ENCODE measurements around the gene F9. TPM values are rescaled to one million over a fixed set of nuclear protein-coding genes. Genes with fewer than 3 reads are reported as not detected.

F9 gene
- total RNA-seq (not detected), polyA plus RNA-seq (not detected), total RNA-seq (not detected)

DNA sequence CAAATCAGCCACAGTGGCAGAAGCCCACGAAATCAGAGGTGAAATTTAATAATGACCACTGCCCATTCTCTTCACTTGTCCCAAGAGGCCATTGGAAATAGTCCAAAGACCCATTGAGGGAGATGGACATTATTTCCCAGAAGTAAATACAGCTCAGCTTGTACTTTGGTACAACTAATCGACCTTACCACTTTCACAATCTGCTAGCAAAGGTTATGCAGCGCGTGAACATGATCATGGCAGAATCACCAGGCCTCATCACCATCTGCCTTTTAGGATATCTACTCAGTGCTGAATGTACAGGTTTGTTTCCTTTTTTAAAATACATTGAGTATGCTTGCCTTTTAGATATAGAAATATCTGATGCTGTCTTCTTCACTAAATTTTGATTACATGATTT is at the start of gene F9:
F9 (plus strand) TSS at position 190 of the 400 bp plus-strand sequence; CDS start at position 216, 26 bp downstream.
- POLR2A ChIA-PET, result no interaction called here
- H3K27me3 Mint-ChIP-seq, result no peaks in the 10 kb centered on the region
- ATAC-seq, result no peak
- intact Hi-C loops (cut with micrococcal nuclease), result no loop called here
- no peak within 1 kb of the TSS for H3K4me3 Mint-ChIP-seq
- Histone ChIP-seq H3K4me1 (ENCODE audit: control insufficient read depth in 2 of 2, insufficient read depth in 2 of 2, low read length in 2 of 2) (no peaks in the 10 kb centered on the region), H3K27ac (ENCODE audit: low read depth, low read length) (no peak within 1 kb of the TSS), H3K9me3 (ENCODE audit: control insufficient read depth in 2 of 3, low read length in 3 of 3) (no peaks in the 10 kb centered on the region), H3K27me3 (ENCODE audit: control insufficient read depth in 2 of 2, insufficient read depth in 2 of 2, low read length in 2 of 2) (no peaks in the 10 kb centered on the region), H3K36me3 (ENCODE audit: control insufficient read depth in 2 of 3, insufficient read depth in 3 of 3, low read length in 3 of 3) (no peaks in the 10 kb centered on the region), H3K4me3 (ENCODE audit: low read length) (no peak within 1 kb of the TSS)
- H3K36me3 Mint-ChIP-seq, result no peaks in the 10 kb centered on the region
- H3K9me3 Mint-ChIP-seq, result no peaks in the 10 kb centered on the region
- CTCF ChIA-PET, result no interaction called here
- H3K4me1 Mint-ChIP-seq, result no peaks in the 10 kb centered on the region
- no peak within 1 kb of the TSS for H3K27ac Mint-ChIP-seq
- DNase-seq, result no peak

DNA sequence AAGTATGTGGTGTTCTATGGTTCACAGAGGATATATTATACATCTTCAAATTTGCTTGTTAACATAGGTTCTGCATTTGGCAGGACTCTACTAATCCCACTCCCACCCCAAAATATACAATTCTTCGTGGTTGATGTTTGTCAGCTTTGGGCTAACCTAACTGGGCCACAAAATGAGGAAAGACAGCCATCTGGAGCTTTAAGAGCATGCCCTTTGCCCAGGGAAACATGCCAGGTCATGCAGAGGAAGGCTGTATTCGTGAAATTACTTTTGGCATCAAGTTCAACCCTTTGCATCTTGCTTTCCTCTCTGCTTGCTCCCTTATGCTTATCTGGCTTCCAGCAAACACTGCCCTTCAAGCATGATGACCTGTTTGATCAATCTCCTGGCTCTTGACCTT is 46.8 kb upstream of the F9 start:
- POLR2A ChIA-PET, result no interaction called here
- intact Hi-C loops (cut with micrococcal nuclease), result no loop called here
- CTCF ChIA-PET, result no interaction called here
- H3K4me1 Mint-ChIP-seq, result no peaks in the 10 kb centered on the region
- no peak overlapping the region for H3K27ac ChIP-seq (ENCODE audit: low read depth, low read length)
- no peak overlapping the region for H3K4me3 ChIP-seq (ENCODE audit: low read length)
- DNase-seq (no peak), ATAC-seq (no peak)
- H3K4me1 ChIP-seq (ENCODE audit: control insufficient read depth in 2 of 2, insufficient read depth in 2 of 2, low read length in 2 of 2), result no peaks in the 10 kb centered on the region
- no peaks in the 10 kb centered on the region for H3K9me3 ChIP-seq (ENCODE audit: control insufficient read depth in 2 of 3, low read length in 3 of 3)
- H3K9me3 Mint-ChIP-seq, result peaks cover 0 to 6% (median 0%) of the 10 kb centered on the region in 11 donors
- no peaks in the 10 kb centered on the region for H3K27me3 Mint-ChIP-seq
- no peaks in the 10 kb centered on the region for H3K36me3 Mint-ChIP-seq
- H3K36me3 ChIP-seq (ENCODE audit: control insufficient read depth in 2 of 3, insufficient read depth in 3 of 3, low read length in 3 of 3), result no peaks in the 10 kb centered on the region
- H3K27me3 ChIP-seq (ENCODE audit: control insufficient read depth in 2 of 2, insufficient read depth in 2 of 2, low read length in 2 of 2), result no peaks in the 10 kb centered on the region
- H3K27ac Mint-ChIP-seq, result no peak overlapping the region
- H3K4me3 Mint-ChIP-seq, result no peak overlapping the region

DNA sequence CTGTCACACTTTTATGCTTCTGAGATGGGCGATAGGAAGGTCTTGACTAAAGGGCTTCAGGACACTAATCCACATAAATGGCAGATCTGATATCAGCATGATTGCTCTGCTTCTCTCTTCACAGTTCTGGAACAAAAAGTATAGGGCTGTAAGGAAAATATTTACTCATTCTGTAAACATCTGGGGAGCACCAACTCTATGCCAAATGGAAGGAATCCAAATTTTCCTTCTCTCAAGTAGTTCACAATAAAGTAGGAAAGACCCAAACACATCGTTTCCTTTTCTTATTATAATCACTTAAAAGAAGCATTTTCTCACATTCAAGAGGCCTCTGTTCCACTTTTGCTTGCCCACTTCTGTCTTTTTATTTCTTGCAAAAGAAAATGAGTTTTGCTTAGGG is 45.9 kb upstream of the F9 start:
- Histone ChIP-seq H3K27ac (ENCODE audit: low read depth, low read length) (no peak overlapping the region), H3K36me3 (ENCODE audit: control insufficient read depth in 2 of 3, insufficient read depth in 3 of 3, low read length in 3 of 3) (no peaks in the 10 kb centered on the region), H3K4me3 (ENCODE audit: low read length) (no peak overlapping the region), H3K4me1 (ENCODE audit: control insufficient read depth in 2 of 2, insufficient read depth in 2 of 2, low read length in 2 of 2) (no peaks in the 10 kb centered on the region), H3K27me3 (ENCODE audit: control insufficient read depth in 2 of 2, insufficient read depth in 2 of 2, low read length in 2 of 2) (no peaks in the 10 kb centered on the region), H3K9me3 (ENCODE audit: control insufficient read depth in 2 of 3, low read length in 3 of 3) (no peaks in the 10 kb centered on the region)
- H3K27ac Mint-ChIP-seq, result no peak overlapping the region
- H3K36me3 Mint-ChIP-seq, result no peaks in the 10 kb centered on the region
- no peaks in the 10 kb centered on the region for H3K4me1 Mint-ChIP-seq
- POLR2A ChIA-PET, result no interaction called here
- peaks cover 0 to 7% (median 0%) of the 10 kb centered on the region in 11 donors for H3K9me3 Mint-ChIP-seq
- no peak overlapping the region for H3K4me3 Mint-ChIP-seq
- CTCF ChIA-PET, result no interaction called here
- ATAC-seq (no peak), DNase-seq (no peak)
- no peaks in the 10 kb centered on the region for H3K27me3 Mint-ChIP-seq
- intact Hi-C loops (cut with micrococcal nuclease), result no loop called here

DNA sequence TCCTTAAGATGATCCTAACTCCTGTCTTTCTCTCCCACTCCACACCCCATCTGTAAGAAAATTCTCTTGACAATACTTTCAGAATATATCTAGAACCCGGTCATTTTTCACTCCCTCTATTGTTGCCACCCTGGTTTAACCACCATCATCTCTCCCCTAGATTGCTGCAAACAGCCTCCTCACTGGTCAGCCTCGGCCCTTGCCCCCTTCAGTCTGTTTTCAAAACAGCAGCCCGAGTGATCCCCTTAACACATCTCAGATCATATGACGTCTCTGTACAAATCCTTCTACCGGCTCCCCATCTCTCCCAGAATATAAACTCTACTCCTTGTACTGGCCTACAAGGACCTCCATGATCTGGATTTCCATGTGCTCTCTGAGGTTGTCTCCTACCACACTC is 35.2 kb upstream of the F9 start:
- Mint-ChIP-seq H3K4me3 (no peak overlapping the region), H3K4me1 (no peaks in the 10 kb centered on the region), H3K27ac (no peak overlapping the region), H3K27me3 (peaks cover 0 to 6% (median 0%) of the 10 kb centered on the region in 5 donors), H3K9me3 (peaks cover 0 to 2% (median 0%) of the 10 kb centered on the region in 11 donors), H3K36me3 (no peaks in the 10 kb centered on the region)
- ChIA-PET POLR2A (no interaction called here), CTCF (interaction anchor here (0.5 kb wide), 1 partner anchor 170 kb away, joined by 3 read pairs; no protein-coding TSS in a partner anchor)
- ATAC-seq (no peak), DNase-seq (no peak)
- H3K27me3 ChIP-seq (ENCODE audit: control insufficient read depth in 2 of 2, insufficient read depth in 2 of 2, low read length in 2 of 2), result no peaks in the 10 kb centered on the region
- intact Hi-C loops (cut with micrococcal nuclease), result no loop called here
- no peak overlapping the region for H3K27ac ChIP-seq (ENCODE audit: low read depth, low read length)
- no peaks in the 10 kb centered on the region for H3K9me3 ChIP-seq (ENCODE audit: control insufficient read depth in 2 of 3, low read length in 3 of 3)
- H3K36me3 ChIP-seq (ENCODE audit: control insufficient read depth in 2 of 3, insufficient read depth in 3 of 3, low read length in 3 of 3), result no peaks in the 10 kb centered on the region
- H3K4me1 ChIP-seq (ENCODE audit: control insufficient read depth in 2 of 2, insufficient read depth in 2 of 2, low read length in 2 of 2), result no peaks in the 10 kb centered on the region
- H3K4me3 ChIP-seq (ENCODE audit: low read length), result no peak overlapping the region

DNA sequence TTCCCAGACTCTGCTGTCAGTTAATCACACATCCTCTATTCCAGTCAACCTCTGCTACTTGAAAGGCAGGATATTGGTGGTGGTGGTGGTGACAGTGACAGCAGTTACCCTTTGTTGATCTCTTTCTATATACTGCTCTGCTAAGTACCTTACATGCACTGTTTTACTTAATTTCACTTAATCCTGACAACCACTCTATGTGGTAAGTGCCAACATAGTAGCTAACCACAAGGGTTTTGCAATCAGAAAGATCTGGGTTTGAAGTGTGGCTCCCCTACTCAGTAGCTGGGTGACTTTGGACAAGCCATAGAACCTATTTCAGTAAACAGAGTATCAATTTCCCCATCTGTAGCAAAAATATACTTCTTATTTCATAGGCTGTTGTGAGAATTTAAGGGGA is 24.2 kb upstream of the F9 start:
- Histone ChIP-seq H3K27ac (ENCODE audit: low read depth, low read length) (no peak overlapping the region), H3K9me3 (ENCODE audit: control insufficient read depth in 2 of 3, low read length in 3 of 3) (no peaks in the 10 kb centered on the region), H3K27me3 (ENCODE audit: control insufficient read depth in 2 of 2, insufficient read depth in 2 of 2, low read length in 2 of 2) (no peaks in the 10 kb centered on the region), H3K4me3 (ENCODE audit: low read length) (no peak overlapping the region), H3K4me1 (ENCODE audit: control insufficient read depth in 2 of 2, insufficient read depth in 2 of 2, low read length in 2 of 2) (no peaks in the 10 kb centered on the region), H3K36me3 (ENCODE audit: control insufficient read depth in 2 of 3, insufficient read depth in 3 of 3, low read length in 3 of 3) (no peaks in the 10 kb centered on the region)
- no peak overlapping the region for H3K27ac Mint-ChIP-seq
- H3K4me3 Mint-ChIP-seq, result no peak overlapping the region
- ChIA-PET CTCF (no interaction called here), POLR2A (no interaction called here)
- ATAC-seq (no peak), DNase-seq (no peak)
- H3K27me3 Mint-ChIP-seq, result peaks cover 0 to 13% (median 0%) of the 10 kb centered on the region in 5 donors
- no peaks in the 10 kb centered on the region for H3K36me3 Mint-ChIP-seq
- intact Hi-C loops (cut with micrococcal nuclease), result no loop called here
- peaks cover 0 to 2% (median 0%) of the 10 kb centered on the region in 7 donors for H3K4me1 Mint-ChIP-seq
- H3K9me3 Mint-ChIP-seq, result no peaks in the 10 kb centered on the region

DNA sequence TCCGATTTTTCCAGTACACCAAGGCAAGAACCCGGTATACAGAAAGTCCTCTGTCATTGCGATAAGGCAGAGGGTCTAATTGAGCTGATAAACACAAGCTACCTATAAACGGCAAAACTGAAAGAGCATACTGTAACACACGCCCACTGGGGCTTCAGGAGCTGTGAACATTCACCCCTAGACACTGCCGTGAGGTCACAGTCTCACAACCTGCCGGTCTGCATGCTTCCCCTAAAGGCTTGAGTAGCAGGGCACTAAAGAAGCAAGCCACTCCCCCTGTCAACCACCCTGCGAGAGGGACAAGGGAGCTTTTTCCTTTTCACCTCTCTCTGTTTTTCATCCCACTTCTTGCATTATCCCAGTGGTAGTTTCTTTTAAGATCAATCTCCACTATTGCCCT is 22.4 kb upstream of the F9 start:
- POLR2A ChIA-PET, result no interaction called here

DNA sequence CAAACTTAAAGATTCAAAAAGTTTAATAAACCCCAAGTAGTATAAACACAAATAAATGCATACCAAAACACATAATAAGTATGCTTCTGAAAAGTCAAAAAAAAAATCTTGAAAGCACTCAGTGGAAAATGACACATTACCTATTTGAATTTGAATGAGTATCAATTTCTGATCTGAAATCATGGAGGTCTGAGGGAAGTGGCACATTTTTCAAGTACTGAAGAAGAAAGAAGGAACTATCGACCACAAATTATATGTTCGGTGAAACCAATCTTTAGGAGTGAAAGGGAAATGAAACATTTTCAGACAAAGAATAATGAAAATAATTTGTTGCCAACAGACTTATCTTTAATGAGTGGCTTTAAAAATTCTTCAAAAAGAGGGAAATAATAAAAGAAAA is 12.1 kb upstream of the F9 start:
- intact Hi-C loops (cut with micrococcal nuclease), result no loop called here
- Histone ChIP-seq H3K9me3 (ENCODE audit: control insufficient read depth in 2 of 3, low read length in 3 of 3) (no peaks in the 10 kb centered on the region), H3K4me1 (ENCODE audit: control insufficient read depth in 2 of 2, insufficient read depth in 2 of 2, low read length in 2 of 2) (no peaks in the 10 kb centered on the region), H3K4me3 (ENCODE audit: low read length) (no peak overlapping the region), H3K36me3 (ENCODE audit: control insufficient read depth in 2 of 3, insufficient read depth in 3 of 3, low read length in 3 of 3) (no peaks in the 10 kb centered on the region), H3K27ac (ENCODE audit: low read depth, low read length) (no peak overlapping the region), H3K27me3 (ENCODE audit: control insufficient read depth in 2 of 2, insufficient read depth in 2 of 2, low read length in 2 of 2) (no peaks in the 10 kb centered on the region)
- no peaks in the 10 kb centered on the region for H3K36me3 Mint-ChIP-seq
- H3K27me3 Mint-ChIP-seq, result peaks cover 0 to 13% (median 4%) of the 10 kb centered on the region in 5 donors
- no peak for DNase-seq
- ATAC-seq, result no peak
- no peak overlapping the region for H3K27ac Mint-ChIP-seq
- CTCF ChIA-PET, result no interaction called here
- no peaks in the 10 kb centered on the region for H3K4me1 Mint-ChIP-seq
- peaks cover 0 to 3% (median 0%) of the 10 kb centered on the region in 11 donors for H3K9me3 Mint-ChIP-seq
- POLR2A ChIA-PET, result no interaction called here
- H3K4me3 Mint-ChIP-seq, result no peak overlapping the region

More for the DNA sequence above, 22.4 kb upstream of the F9 start:
- Histone ChIP-seq H3K4me3 (ENCODE audit: low read length) (no peak overlapping the region), H3K27me3 (ENCODE audit: control insufficient read depth in 2 of 2, insufficient read depth in 2 of 2, low read length in 2 of 2) (no peaks in the 10 kb centered on the region), H3K27ac (ENCODE audit: low read depth, low read length) (no peak overlapping the region), H3K9me3 (ENCODE audit: control insufficient read depth in 2 of 3, low read length in 3 of 3) (no peaks in the 10 kb centered on the region), H3K36me3 (ENCODE audit: control insufficient read depth in 2 of 3, insufficient read depth in 3 of 3, low read length in 3 of 3) (no peaks in the 10 kb centered on the region), H3K4me1 (ENCODE audit: control insufficient read depth in 2 of 2, insufficient read depth in 2 of 2, low read length in 2 of 2) (no peaks in the 10 kb centered on the region)
- DNase-seq, result no peak
- H3K27me3 Mint-ChIP-seq, result peaks cover 0 to 13% (median 0%) of the 10 kb centered on the region in 5 donors
- no peak overlapping the region for H3K4me3 Mint-ChIP-seq
- H3K36me3 Mint-ChIP-seq, result no peaks in the 10 kb centered on the region
- no peak for ATAC-seq
- intact Hi-C loops (cut with micrococcal nuclease), result no loop called here
- no peaks in the 10 kb centered on the region for H3K9me3 Mint-ChIP-seq
- CTCF ChIA-PET, result no interaction called here
- H3K4me1 Mint-ChIP-seq, result no peaks in the 10 kb centered on the region
- H3K27ac Mint-ChIP-seq, result no peak overlapping the region

Data from naive thymus-derived CD4-positive, alpha-beta T cell (primary cell).